SH-SY5Y (cell line): ENCODE measurements around the gene DRD2.

Experiments
- GATA2 ChIP-seq: IDR thresholded peaks from 2 replicates; pipeline ENCODE4 v1.6.1; 2011; ENCODE audit warnings: mild to moderate bottlenecking, low read depth, low read length
- GATA3 ChIP-seq: IDR thresholded peaks from 2 replicates; pipeline ENCODE4 v1.6.1; 2011; ENCODE audit warnings: low read depth, mild to moderate bottlenecking, low read length, moderate library complexity

DNA sequence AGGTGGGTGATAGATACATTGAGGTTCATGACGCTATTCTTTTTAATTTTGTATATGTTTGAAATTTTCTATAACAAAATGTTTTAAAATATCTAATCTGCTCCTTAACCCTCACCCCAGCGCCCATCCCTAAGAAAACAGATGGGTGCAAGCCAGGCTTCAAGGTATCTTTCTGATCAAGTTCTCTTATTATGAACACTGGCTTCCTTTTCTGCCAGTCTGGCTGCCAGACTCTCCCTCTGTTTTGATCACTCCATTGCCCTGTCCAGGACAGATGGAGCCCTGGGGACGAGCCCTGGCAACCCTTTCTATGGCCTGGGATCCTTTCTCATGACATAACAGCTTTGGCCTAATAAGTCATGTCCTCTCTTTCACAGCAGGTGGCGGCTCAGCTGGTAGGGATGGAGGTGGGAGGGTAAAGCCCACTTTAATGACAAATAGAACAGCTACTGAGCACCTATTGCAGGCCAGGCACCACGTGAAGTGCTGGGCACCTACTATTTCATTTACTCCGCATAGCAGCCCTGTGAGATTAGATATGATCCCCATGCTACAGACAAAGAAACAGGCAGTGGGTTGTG lies 38.4 kb downstream of the DRD2 start:
- TF ChIP-seq GATA2 (peak; percentile 75), GATA3 (no peak; the same call in 1 of the 2 replicates)
